Gastrocnemius medialis (tissue), 4 donors: Measurements from ENCODE around the gene FPR1.

Experiments used
- CTCF ChIP-seq, 5 experiments: fragments of 450-650 bp in 3 of 5; fragments of 200-600 bp in 2 of 5; sonication (generic) in 2 of 5; IDR thresholded peaks in 4 of 5; conservative IDR thresholded peaks in 1 of 5; 1 replicate in 4 of 5; 2 replicates in 1 of 5; pipeline ENCODE4 v1.5.1; 2016 to 2019; ENCODE audit warnings: antibody characterized with exemption in 5 of 5, mild to moderate bottlenecking in 3 of 5, moderate library complexity in 3 of 5
- POLR2A ChIP-seq, 2 donors: fragments of 450-650 bp; IDR thresholded peaks; one replicate each; pipeline ENCODE4 v1.6.1; 2017; ENCODE audit warnings: antibody characterized with exemption in 2 of 2, mild to moderate bottlenecking in 2 of 2, moderate library complexity in 2 of 2

GRCh38 chr19:51739466-51740213, 12.0 kb downstream of the FPR1 start:
- TF ChIP-seq POLR2A (IDR thresholded peaks at IDR 0.05) (no peak), CTCF (IDR thresholded peaks at IDR 0.05 in 4 of 5, conservative IDR thresholded peaks at IDR 0.05 in 1 of 5) (no peak)
